22Rv1 (cell line): ENCODE measurements around the gene RASGEF1C.

ENCODE experiments used
- ZFX ChIP-seq: fragments of 450-650 bp; IDR thresholded peaks from 2 replicates; pipeline ENCODE4 v1.6.1; 2017; ENCODE audit warnings: antibody characterized with exemption, borderline replicate concordance
- TF ChIP-seq, protein P1 (sequence below): fragments of 450-650 bp; IDR thresholded peaks from 2 replicates; pipeline ENCODE4 v1.5.1; 2017; ENCODE audit warnings: mild to moderate bottlenecking

- TF ChIP-seq, protein P1, sequence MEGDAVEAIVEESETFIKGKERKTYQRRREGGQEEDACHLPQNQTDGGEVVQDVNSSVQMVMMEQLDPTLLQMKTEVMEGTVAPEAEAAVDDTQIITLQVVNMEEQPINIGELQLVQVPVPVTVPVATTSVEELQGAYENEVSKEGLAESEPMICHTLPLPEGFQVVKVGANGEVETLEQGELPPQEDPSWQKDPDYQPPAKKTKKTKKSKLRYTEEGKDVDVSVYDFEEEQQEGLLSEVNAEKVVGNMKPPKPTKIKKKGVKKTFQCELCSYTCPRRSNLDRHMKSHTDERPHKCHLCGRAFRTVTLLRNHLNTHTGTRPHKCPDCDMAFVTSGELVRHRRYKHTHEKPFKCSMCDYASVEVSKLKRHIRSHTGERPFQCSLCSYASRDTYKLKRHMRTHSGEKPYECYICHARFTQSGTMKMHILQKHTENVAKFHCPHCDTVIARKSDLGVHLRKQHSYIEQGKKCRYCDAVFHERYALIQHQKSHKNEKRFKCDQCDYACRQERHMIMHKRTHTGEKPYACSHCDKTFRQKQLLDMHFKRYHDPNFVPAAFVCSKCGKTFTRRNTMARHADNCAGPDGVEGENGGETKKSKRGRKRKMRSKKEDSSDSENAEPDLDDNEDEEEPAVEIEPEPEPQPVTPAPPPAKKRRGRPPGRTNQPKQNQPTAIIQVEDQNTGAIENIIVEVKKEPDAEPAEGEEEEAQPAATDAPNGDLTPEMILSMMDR = no peak
- no peak for TF ChIP-seq ZFX
Observed at GRCh38 chr5:180098526-180098925, 110.5 kb downstream of the RASGEF1C start.
